T-cell (primary cell): ENCODE results near the gene SPINK2. TPM values are rescaled to one million over a fixed set of nuclear protein-coding genes. Genes with fewer than 3 reads are reported as not detected.

Experiments used
- ATAC-seq, 4 experiments: fragments of 200-7000 bp in 3 of 4; fragments of 150-1000 bp in 1 of 4; cut with Tn5 transposase; replicated peaks in 1 of 4; 1 replicate in 3 of 4; 2 replicates in 1 of 4; pipeline ENCODE4 v1.10.0; 2021; ENCODE audit warnings: moderate library complexity in 3 of 4, mild to moderate bottlenecking in 2 of 4, moderate number of reproducible peaks in 1 of 4
- CTCF ChIA-PET, 2 donors: fragments of 300-600 bp; sonication (Branson Sonifier 250); formaldehyde crosslinking; loops; one replicate each; lab custom pipeline; 2022; ENCODE audit warnings: antibody characterized with exemption in 2 of 2; lab: Charles Lee
- POLR2A ChIA-PET, 2 donors: fragments of 300-600 bp; sonication (Branson Sonifier 250); formaldehyde crosslinking; loops; one replicate each; lab custom pipeline; 2022; ENCODE audit warnings: antibody characterized with exemption in 2 of 2; lab: Charles Lee
- DNase-seq, 35 experiments: peaks; one replicate each; pipeline versions ENCODE4 v3.0.0 to v3.0.0-alpha.2; 2013 to 2023
- H3K27ac ChIP-seq: one replicate; pipeline ENCODE4 v1.5.1; 2013; ENCODE audit warnings: low read length
- H3K27me3 ChIP-seq, 2 experiments: replicated peaks in 1 of 2; 1 replicate in 1 of 2; 2 replicates in 1 of 2; pipeline versions ENCODE4 v1.6.1 to v1.7.0; 2013; ENCODE audit warnings: low read length in 1 of 2, mixed read lengths in 1 of 2; ENCODE audit not compliant: control insufficient read depth in 2 of 2, insufficient read depth in 2 of 2; ENCODE audit errors: extremely low read depth in 1 of 2
- H3K36me3 ChIP-seq, 2 donors: 1 replicate in 1 of 2; 2 replicates in 1 of 2; pipeline versions ENCODE4 v1.6.1 to v1.7.0; 2013; ENCODE audit warnings: low read length in 1 of 2; ENCODE audit not compliant: control insufficient read depth in 2 of 2, insufficient read depth in 1 of 2; ENCODE audit errors: extremely low read depth in 1 of 2
- H3K4me1 ChIP-seq, 2 experiments: 1 replicate in 1 of 2; 2 replicates in 1 of 2; pipeline versions ENCODE4 v1.6.1 to v1.7.0; 2013; ENCODE audit warnings: low read length in 2 of 2, mixed read lengths in 1 of 2; ENCODE audit not compliant: insufficient read depth in 2 of 2, control insufficient read depth in 1 of 2; ENCODE audit errors: extremely low read depth in 1 of 2
- H3K4me3 ChIP-seq, 2 donors: 1 replicate in 1 of 2; 2 replicates in 1 of 2; pipeline versions ENCODE4 v1.5.1 to v1.7.0; 2013; ENCODE audit warnings: mild to moderate bottlenecking in 2 of 2, low read length in 1 of 2, moderate library complexity in 1 of 2; ENCODE audit not compliant: control insufficient read depth in 1 of 2; ENCODE audit errors: extremely low read depth in 1 of 2
- H3K9me3 ChIP-seq: 2 replicates; pipeline ENCODE4 v1.7.0; 2013
- H3K27ac Mint-ChIP-seq, 2 donors: one replicate each; pipeline ENCODE4 v1.8.0; 2020 to 2021; ENCODE audit warnings: mild to moderate bottlenecking in 2 of 2, mixed read lengths in 2 of 2
- H3K27me3 Mint-ChIP-seq, 2 donors: one replicate each; pipeline ENCODE4 v1.8.0; 2021 to 2022; ENCODE audit warnings: mixed read lengths in 2 of 2
- H3K36me3 Mint-ChIP-seq: one replicate; pipeline ENCODE4 v1.8.0; 2021; ENCODE audit warnings: mixed read lengths
- H3K4me1 Mint-ChIP-seq, 3 donors: one replicate each; pipeline ENCODE4 v1.8.0; 2020 to 2022; ENCODE audit warnings: mixed read lengths in 3 of 3, mild to moderate bottlenecking in 1 of 3
- H3K4me3 Mint-ChIP-seq, 3 donors: one replicate each; pipeline ENCODE4 v1.8.0; 2020 to 2022; ENCODE audit warnings: mild to moderate bottlenecking in 3 of 3, mixed read lengths in 3 of 3, moderate library complexity in 3 of 3
- H3K9me3 Mint-ChIP-seq, 3 donors: one replicate each; pipeline ENCODE4 v1.8.0; 2020 to 2022; ENCODE audit warnings: mixed read lengths in 3 of 3
- WGBS: methylation state at CpG from one replicate; pipeline ENCODE4 v1.1.5; 2013; ENCODE audit warnings: missing lambda C conversion rate; ENCODE audit not compliant: insufficient coverage; 5-methylcytosine and 5-hydroxymethylcytosine counted together
- total RNA-seq, 35 experiments: library from RNA in 6 of 35; stranded (reverse) in 6 of 35; fragments of 120-200 nt in 1 of 35; gene quantifications; one replicate each; pipeline versions ENCODE4 v1.2.1 to v1.2.4 and lab custom pipeline; 2013 to 2026

Gene SPINK2
- total RNA-seq, 5 donors from 2014 or later (not counting 1 experiment from before 2014, with no cell fraction given) = 2.0 to 11.6 (median 3.9) TPM

DNA sequence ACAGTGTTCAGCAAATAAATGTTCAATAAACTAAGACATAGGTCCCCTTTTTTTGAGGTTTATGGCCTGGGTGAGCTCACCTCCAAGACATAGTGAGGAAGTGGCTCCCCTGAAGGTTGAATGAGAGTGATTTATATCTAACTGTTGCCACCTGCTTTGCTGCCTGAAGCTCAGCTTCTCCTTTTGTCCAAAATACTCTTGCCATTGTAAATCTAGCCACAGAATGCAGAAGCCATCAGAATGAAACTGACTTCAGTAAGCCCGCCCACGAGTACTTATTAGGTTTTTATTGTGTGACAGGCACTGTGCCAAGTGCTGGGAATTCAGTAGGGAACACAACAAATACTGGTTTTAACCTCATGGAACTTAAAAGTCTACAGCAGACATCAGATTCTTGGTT lies 18.0 kb downstream of the SPINK2 start:
- Mint-ChIP-seq H3K27me3 (no peaks in the 10 kb centered on the region), H3K36me3 (no peaks in the 10 kb centered on the region), H3K9me3 (no peaks in the 10 kb centered on the region), H3K4me3 (no peak overlapping the region), H3K27ac (no peak overlapping the region), H3K4me1 (peaks cover 25 to 33% (median 28%) of the 10 kb centered on the region in 3 donors)
- Histone ChIP-seq H3K27me3 (no peaks in the 10 kb centered on the region), H3K36me3 (no peaks in the 10 kb centered on the region), H3K27ac (no peak overlapping the region), H3K9me3 (no peaks in the 10 kb centered on the region), H3K4me1 (peaks cover 8 to 13% of the 10 kb centered on the region in 2 experiments), H3K4me3 (no peak overlapping the region)
- DNase-seq (no peak), ATAC-seq (no peak)
- ChIA-PET POLR2A (no interaction called here), CTCF (interaction anchor here (0.6 to 2.0 kb wide), 3 partner anchors 21 to 228 kb away, joined by 3 to 9 read pairs (median 4); no protein-coding TSS in a partner anchor)
- 38% methylated on average over 2 of the region's 2 CpGs for WGBS

GRCh38 chr4:56799824-56800756 lies 21.4 kb downstream of the SPINK2 start:
- Mint-ChIP-seq H3K27ac (peak overlapping the region; percentile 82 to 95), H3K4me1 (peaks cover 21 to 28% (median 22%) of the 10 kb centered on the region in 3 donors), H3K27me3 (no peaks in the 10 kb centered on the region), H3K36me3 (no peaks in the 10 kb centered on the region), H3K9me3 (no peaks in the 10 kb centered on the region), H3K4me3 (peak overlapping the region; percentile 92 to 97 (median 95))
- peak; percentile 97 to 98 (median 98) for ATAC-seq
- CTCF ChIA-PET = interaction anchor here (0.5 to 3.2 kb wide), 20 partner anchors 36 to 413 kb away, joined by 3 to 22 read pairs (median 4); partner anchors contain the start of genes AASDH (in 1 of the 2) and PAICS (in 1 of the 2)
- no peaks in the 10 kb centered on the region for H3K36me3 ChIP-seq
- H3K4me1 ChIP-seq = peaks cover 8 to 13% of the 10 kb centered on the region in 2 experiments
- H3K4me3 ChIP-seq = peak overlapping the region; percentile 69 to 92
- H3K27me3 ChIP-seq = no peaks in the 10 kb centered on the region
- 0% methylated on average over 16 of the region's 19 CpGs for WGBS
- peak; percentile 65 to 90 (median 79) for DNase-seq
- POLR2A ChIA-PET = no interaction called here
- H3K9me3 ChIP-seq = no peaks in the 10 kb centered on the region
- H3K27ac ChIP-seq = peak overlapping the region; percentile 61

GRCh38 chr4:56799161-56799759 lies 22.2 kb downstream of the SPINK2 start:
- WGBS = 77% methylated on average over 10 of the region's 11 CpGs
- H3K9me3 Mint-ChIP-seq = no peaks in the 10 kb centered on the region
- H3K27ac Mint-ChIP-seq = peak overlapping the region; percentile 82 to 95
- Histone ChIP-seq H3K4me1 (peaks cover 6 to 13% of the 10 kb centered on the region in 2 experiments), H3K36me3 (no peaks in the 10 kb centered on the region), H3K27ac (peak overlapping the region; percentile 61), H3K27me3 (no peaks in the 10 kb centered on the region), H3K9me3 (no peaks in the 10 kb centered on the region), H3K4me3 (peak overlapping the region; percentile 69 to 92)
- ChIA-PET POLR2A (no interaction called here), CTCF (interaction anchor here (0.6 to 3.2 kb wide), 12 partner anchors 36 to 412 kb away, joined by 3 to 22 read pairs (median 6); partner anchors contain the start of gene AASDH (in 1 of the 2))
- no peak for DNase-seq
- ATAC-seq = no peak
- H3K4me3 Mint-ChIP-seq = peak overlapping the region; percentile 92 to 97 (median 95)
- H3K27me3 Mint-ChIP-seq = no peaks in the 10 kb centered on the region
- peaks cover 15 to 22% (median 16%) of the 10 kb centered on the region in 3 donors for H3K4me1 Mint-ChIP-seq
- H3K36me3 Mint-ChIP-seq = no peaks in the 10 kb centered on the region

- H3K4me1 Mint-ChIP-seq = peaks cover 10 to 15% (median 10%) of the 10 kb centered on the region in 3 donors
- no peaks in the 10 kb centered on the region for H3K27me3 Mint-ChIP-seq
- DNase-seq = no peak
- H3K4me1 ChIP-seq = peaks cover 0 to 6% of the 10 kb centered on the region in 2 experiments
- no peaks in the 10 kb centered on the region for H3K27me3 ChIP-seq
- no peaks in the 10 kb centered on the region for H3K36me3 ChIP-seq
- WGBS = no CpG with 5 or more reads among the region's 3 CpGs
- H3K27ac Mint-ChIP-seq = no peak overlapping the region
- no peak overlapping the region for H3K4me3 ChIP-seq
- ChIA-PET POLR2A (interaction anchor here in 1 of 2 donors (0.6 kb wide), 1 partner anchor 8 kb away, joined by 13 read pairs; no protein-coding TSS in a partner anchor), CTCF (interaction anchor here in 1 of 2 donors (0.6 to 1.0 kb wide), 2 partner anchors 26 to 37 kb away, joined by 3 to 4 read pairs; no protein-coding TSS in a partner anchor)
- no peak overlapping the region for H3K4me3 Mint-ChIP-seq
- no peak for ATAC-seq
- no peaks in the 10 kb centered on the region for H3K36me3 Mint-ChIP-seq
- H3K27ac ChIP-seq = no peak overlapping the region
- H3K9me3 ChIP-seq = no peaks in the 10 kb centered on the region
- H3K9me3 Mint-ChIP-seq = no peaks in the 10 kb centered on the region
Measured at GRCh38 chr4:56796211-56796610, 25.3 kb downstream of the SPINK2 start.

DNA sequence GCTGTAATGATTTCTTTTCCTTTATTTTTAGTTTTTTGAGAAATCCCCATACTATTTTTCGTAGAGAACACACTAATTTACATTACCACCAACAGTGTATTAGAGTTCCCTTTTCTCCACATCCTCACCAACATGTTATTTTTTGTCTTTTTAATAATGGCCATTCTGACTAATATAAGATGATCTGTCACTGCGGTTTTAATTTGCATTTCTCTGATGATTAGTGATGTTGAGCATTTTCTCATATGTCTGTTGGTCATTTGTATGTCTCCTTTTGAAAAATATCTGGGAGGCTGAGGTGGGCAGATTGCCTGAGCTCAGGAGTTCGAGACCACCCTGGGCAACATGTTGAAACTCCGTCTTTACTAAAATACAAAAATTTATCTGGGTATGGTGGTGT lies 30.2 kb downstream of the SPINK2 start:
- Histone ChIP-seq H3K4me1 (no peaks in the 10 kb centered on the region), H3K36me3 (no peaks in the 10 kb centered on the region), H3K4me3 (no peak overlapping the region), H3K27ac (no peak overlapping the region), H3K27me3 (no peaks in the 10 kb centered on the region), H3K9me3 (no peaks in the 10 kb centered on the region)
- Mint-ChIP-seq H3K27me3 (no peaks in the 10 kb centered on the region), H3K4me1 (no peaks in the 10 kb centered on the region), H3K36me3 (no peaks in the 10 kb centered on the region), H3K27ac (no peak overlapping the region), H3K4me3 (no peak overlapping the region), H3K9me3 (no peaks in the 10 kb centered on the region)
- DNase-seq (no peak), ATAC-seq (no peak)
- WGBS = 60% methylated on average over 1 of the region's 4 CpGs
- CTCF ChIA-PET = interaction anchor here in 1 of 2 donors (0.7 kb wide), 1 partner anchor 356 kb away, joined by 4 read pairs; the partner anchor contains the start of gene PPAT
- POLR2A ChIA-PET = no interaction called here

GRCh38 chr4:56790691-56791091 lies 30.8 kb downstream of the SPINK2 start:
- Mint-ChIP-seq H3K27me3 (no peaks in the 10 kb centered on the region), H3K36me3 (no peaks in the 10 kb centered on the region), H3K4me3 (no peak overlapping the region), H3K27ac (no peak overlapping the region), H3K4me1 (no peaks in the 10 kb centered on the region), H3K9me3 (no peaks in the 10 kb centered on the region)
- POLR2A ChIA-PET = no interaction called here
- ATAC-seq (no peak), DNase-seq (no peak)
- H3K4me3 ChIP-seq = no peak overlapping the region
- H3K4me1 ChIP-seq = no peaks in the 10 kb centered on the region
- H3K36me3 ChIP-seq = no peaks in the 10 kb centered on the region
- WGBS = no CpG with 5 or more reads among the region's 1 CpG
- H3K27me3 ChIP-seq = no peaks in the 10 kb centered on the region
- CTCF ChIA-PET = interaction anchor here in 1 of 2 donors (1.2 kb wide), 1 partner anchor 365 kb away, joined by 3 read pairs; no protein-coding TSS in a partner anchor
- no peak overlapping the region for H3K27ac ChIP-seq
- H3K9me3 ChIP-seq = no peaks in the 10 kb centered on the region
